ENCODE data around the gene MYOM3.

DNA sequence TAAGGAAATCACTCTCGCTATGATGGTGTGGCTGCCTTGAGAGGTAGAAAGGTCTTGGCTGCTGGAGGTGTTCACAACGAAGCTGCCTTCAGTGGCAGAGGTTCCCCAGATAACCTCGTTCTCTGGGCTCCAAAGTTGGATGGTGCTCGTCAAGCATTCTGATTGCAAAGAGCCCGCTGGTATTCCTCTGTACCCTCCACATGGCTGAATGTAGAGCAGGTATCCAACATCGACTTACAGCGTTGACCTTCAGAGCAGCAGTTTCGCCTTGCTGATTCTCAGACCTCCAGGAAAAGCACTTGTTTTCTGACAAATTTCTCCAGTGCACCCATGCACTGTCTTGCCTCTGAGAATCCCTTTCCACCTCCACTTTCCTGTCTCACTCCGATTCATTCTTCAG is 35.3 kb upstream of the MYOM3 start:
- TF ChIP-seq, protein P1, sequence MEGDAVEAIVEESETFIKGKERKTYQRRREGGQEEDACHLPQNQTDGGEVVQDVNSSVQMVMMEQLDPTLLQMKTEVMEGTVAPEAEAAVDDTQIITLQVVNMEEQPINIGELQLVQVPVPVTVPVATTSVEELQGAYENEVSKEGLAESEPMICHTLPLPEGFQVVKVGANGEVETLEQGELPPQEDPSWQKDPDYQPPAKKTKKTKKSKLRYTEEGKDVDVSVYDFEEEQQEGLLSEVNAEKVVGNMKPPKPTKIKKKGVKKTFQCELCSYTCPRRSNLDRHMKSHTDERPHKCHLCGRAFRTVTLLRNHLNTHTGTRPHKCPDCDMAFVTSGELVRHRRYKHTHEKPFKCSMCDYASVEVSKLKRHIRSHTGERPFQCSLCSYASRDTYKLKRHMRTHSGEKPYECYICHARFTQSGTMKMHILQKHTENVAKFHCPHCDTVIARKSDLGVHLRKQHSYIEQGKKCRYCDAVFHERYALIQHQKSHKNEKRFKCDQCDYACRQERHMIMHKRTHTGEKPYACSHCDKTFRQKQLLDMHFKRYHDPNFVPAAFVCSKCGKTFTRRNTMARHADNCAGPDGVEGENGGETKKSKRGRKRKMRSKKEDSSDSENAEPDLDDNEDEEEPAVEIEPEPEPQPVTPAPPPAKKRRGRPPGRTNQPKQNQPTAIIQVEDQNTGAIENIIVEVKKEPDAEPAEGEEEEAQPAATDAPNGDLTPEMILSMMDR (IDR thresholded peaks at IDR 0.05) = no peak
- TF ChIP-seq POLR2AphosphoS5 (IDR thresholded peaks at IDR 0.05; ENCODE audit: low read depth, low read length) = no peak
